GM12864 (cell line): Measurements from ENCODE around the gene TMEM151B.

ENCODE experiments used
- DNase-seq: peaks from one replicate; pipeline ENCODE4 v3.0.0-alpha.2; 2011; ENCODE audit warnings: low read depth
- H3K4me3 ChIP-seq: 2 replicates; pipeline ENCODE4 v1.5.1; 2011; ENCODE audit warnings: mild to moderate bottlenecking, low read depth, low read length, control low read depth
- CTCF ChIP-seq: IDR thresholded peaks from 2 replicates; pipeline ENCODE4 v1.5.1; 2011; ENCODE audit warnings: low read depth, mild to moderate bottlenecking, moderate library complexity, low read length, control low read depth, inconsistent platforms; ENCODE audit errors: missing control alignments

Gene TMEM151B

GRCh38 chr6:44249082-44249748, 21.0 kb upstream of the TMEM151B start:
- TF ChIP-seq CTCF = no peak
- no peak for DNase-seq
- peak overlapping the region; percentile 92 for H3K4me3 ChIP-seq

GRCh38 chr6:44250067-44250717, 20.1 kb upstream of the TMEM151B start:
- TF ChIP-seq CTCF = no peak
- DNase-seq = no peak
- H3K4me3 ChIP-seq = no peak overlapping the region; the same call in 1 of the 2 replicates

GRCh38 chr6:44250718-44251123, 19.5 kb upstream of the TMEM151B start:
- TF ChIP-seq CTCF = no peak
- no peak for DNase-seq
- no peak overlapping the region for H3K4me3 ChIP-seq

GRCh38 chr6:44251576-44252524, 18.4 kb upstream of the TMEM151B start:
- no peak for TF ChIP-seq CTCF
- DNase-seq = no peak
- no peak overlapping the region for H3K4me3 ChIP-seq

- H3K4me3 ChIP-seq = no peak overlapping the region
- DNase-seq = no peak
- TF ChIP-seq CTCF = peak; percentile 66
Measured at GRCh38 chr6:44253307-44254101, 16.7 kb upstream of the TMEM151B start.
